ENCODE data around the gene FCHSD1.

Gene FCHSD1

DNA sequence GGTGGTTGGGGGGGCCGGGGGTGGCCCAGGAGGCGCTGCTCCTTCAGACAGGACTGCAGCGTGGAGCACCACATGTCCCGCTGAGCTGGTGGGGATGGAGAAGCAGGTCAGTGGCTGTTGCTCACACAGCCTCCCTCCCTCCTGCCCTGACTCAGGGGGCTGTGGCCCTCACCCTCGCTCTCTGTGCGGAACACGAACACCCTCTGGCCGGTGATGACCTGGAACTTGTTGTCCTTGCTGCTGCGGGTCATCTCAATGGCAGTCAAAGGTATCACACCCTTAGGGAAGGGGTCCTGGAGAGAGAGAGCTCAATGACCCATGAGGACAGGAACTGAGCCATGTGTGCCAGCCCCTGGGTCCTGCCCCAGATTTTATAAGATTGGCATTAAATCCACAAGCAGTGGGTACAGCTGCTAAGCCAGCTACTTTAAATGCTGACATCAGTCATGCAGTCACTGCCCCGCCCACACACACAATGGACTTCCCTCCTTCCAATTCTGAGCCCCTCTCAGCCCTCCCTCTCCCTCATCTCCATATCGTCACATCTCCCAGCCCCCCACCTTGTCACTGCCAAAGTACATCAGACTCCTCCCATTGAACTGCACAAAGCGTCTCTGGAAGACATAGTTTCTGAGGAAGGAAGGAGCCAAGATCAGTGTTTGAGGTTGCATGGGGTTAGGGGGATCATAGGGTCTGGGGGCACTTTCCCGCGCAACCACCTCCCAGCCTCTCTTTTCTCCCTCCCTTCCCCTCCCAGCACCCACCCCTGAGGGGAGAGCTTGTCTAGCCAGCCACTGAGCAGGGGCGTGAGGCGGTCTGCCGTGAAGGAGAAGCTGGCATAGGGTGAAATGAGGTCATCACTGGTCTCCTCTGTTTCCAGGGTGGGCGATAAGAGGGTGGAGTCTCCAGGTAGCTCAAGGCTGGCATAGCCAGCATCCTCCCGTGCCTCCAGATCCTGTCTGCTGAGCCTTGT is 21.9 kb upstream of the FCHSD1 start:
- DNase-seq (ENCODE audit: low read depth), result no peak

GRCh38 chr5:141672071-141672840 is 21.0 kb upstream of the FCHSD1 start:
- no peak for DNase-seq (ENCODE audit: low read depth)

DNA sequence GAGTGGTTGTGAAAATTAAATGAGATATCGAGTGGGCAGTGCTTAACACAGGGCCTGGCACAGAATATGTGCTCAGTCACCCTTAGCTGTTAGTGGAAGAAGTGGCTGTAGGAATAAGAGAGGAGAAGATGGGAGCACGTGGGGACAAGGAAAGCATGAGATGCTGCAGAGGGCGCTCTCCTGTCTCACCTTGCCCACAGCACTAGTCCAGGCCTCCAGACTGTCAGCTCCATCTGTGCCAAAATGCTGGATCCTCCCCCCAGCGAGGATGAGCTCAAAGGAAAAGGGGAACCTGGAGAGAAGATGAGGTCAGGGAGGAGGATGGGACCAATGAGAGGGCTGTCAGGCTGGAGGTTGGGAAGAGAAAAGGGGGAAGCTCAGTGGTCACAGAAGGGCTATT is 18.3 kb upstream of the FCHSD1 start:
- DNase-seq (ENCODE audit: low read depth), result no peak

GRCh38 chr5:141668601-141669265 is 17.5 kb upstream of the FCHSD1 start:
- DNase-seq (ENCODE audit: low read depth), result no peak

DNA sequence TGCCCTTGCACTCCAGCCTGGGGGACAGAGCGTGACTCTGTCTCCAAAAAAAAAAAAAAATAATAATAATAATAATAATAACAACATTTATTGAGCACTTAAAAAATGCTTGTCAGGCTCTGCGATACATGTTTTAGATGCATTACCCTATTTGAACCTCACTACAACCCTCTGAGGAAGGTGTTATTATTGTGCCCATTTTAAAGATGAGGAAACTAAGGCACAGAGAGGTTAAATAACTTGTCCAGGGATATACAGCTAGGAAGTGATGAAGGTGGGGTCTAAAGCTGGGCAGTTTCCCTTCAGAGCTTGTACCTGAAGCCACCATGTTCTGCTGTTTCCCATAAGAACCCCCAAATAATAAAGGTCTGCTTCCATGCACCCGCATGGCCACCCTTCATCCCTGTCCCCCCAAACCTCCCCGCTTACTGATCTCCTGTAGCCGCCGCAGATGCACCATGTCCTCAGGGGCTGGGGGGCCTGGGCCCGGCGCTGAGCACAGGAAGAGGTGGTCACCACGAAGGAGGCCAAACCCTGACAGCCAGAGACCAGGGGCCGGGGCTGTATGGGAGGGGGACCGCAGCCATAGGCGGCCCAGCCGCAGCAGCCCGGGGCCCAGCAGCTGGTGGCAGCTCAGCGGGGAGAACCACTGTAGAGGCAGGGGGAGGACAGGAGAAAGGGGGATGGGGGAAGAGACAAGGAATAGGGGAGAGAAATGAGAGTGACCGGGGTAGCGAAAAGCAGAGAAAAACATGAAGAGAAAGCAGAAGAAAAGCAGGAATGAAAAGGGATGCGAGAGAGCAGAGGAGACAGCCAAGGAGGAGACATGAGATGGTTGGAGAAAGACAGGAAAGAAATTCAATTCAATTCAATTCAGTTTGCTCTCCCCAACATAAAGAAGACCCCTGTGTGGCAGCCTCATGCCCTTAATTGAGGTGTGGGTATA is 15.1 kb upstream of the FCHSD1 start:
- DNase-seq (ENCODE audit: low read depth), result no peak

GRCh38 chr5:141664733-141665461 is 13.7 kb upstream of the FCHSD1 start:
- no peak for DNase-seq (ENCODE audit: low read depth)

- DNase-seq (ENCODE audit: low read depth), result no peak
Observed at GRCh38 chr5:141663506-141663905, 12.3 kb upstream of the FCHSD1 start.

DNA sequence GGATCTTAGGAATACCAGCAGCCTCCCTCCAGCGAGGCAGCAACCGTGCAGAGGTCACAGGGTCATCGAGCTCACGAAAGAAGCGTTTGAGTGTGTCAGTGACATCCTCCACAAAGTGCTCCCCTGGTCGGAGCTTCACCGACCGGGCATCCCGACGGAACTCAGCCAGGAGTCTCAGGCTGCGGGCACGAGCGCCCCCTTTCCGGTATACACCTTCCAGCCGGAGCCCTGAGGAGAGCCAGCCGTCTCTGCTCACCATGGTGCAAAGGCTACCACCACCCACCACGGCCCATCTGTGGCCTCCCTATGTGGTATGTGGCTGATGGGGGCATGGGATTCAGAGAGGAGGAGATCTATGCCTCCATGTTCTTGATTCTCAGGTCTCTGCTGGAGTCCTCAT is 10.8 kb upstream of the FCHSD1 start:
- DNase-seq (ENCODE audit: low read depth), result no peak

DNA sequence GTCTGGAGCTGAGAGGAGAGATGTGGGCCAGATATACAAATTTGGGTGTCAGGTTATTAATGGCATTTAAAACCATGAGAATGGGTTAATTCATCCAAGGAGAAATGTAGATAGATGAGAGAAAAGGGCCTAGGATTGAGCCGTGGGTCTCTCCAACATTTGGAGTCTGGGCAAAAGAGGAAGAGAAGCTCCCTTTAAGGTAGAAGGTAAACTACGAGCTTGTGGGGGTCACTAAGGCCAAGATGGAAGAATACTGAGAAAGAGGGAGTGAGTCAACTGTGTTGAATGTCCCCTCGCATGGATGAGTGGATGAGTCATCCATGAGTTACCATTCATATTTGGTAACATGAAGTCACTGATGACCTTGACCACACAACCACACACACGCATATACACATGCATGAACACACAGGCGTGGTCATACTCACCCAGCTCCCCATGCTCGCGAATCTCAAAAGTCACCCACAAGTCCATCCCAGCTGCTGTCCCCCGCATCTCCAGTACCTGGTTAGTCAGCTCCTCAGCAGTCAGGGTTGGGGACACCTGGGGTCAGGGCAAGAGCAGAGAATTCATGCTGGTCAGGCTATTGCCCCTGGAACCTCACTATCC is 6.8 kb upstream of the FCHSD1 start:
- peak; percentile 55 for DNase-seq (ENCODE audit: low read depth)

DNA sequence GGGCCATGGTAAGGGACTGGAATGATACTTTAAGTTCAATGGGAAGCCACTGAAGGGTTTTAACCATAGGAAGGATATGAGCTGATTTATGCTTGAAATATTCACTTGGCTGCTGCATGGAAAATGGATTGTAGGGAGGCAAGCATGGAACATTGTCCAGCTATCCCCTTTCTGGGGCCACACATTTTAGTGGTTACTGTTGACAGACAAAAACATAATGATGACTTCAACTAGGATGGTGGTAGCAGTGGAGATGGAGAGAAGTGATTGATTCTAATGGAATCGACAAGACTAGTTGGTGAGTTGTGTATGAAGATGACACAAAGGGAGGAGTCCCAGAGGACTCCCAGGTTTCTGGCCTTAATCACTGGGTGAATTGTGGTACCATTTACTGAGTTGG is 6.2 kb upstream of the FCHSD1 start:
- DNase-seq (ENCODE audit: low read depth), result no peak

GRCh38 chr5:141656396-141656795 is 5.2 kb upstream of the FCHSD1 start:
- DNase-seq (ENCODE audit: low read depth), result no peak

GRCh38 chr5:141655020-141655419 is 3.8 kb upstream of the FCHSD1 start:
- no peak for DNase-seq (ENCODE audit: low read depth)

DNA sequence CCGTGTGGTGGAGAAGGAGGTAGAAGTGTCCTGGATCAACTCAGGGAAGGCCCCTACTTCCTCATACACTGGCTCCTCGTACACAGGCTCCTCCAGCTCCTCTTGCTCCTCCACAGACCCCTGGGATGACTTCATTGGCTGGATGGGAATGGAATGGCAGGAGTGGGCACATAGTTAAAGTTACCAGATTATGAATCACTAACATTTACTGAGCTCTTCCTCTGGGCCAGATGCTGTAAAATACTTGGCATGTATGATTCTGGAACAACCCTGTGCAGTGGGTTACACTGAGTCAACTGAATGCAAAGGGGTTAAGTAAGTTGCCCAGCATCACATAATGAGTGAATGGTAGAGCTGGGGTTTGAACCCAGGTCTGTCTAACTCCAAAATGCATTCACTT is 3.1 kb upstream of the FCHSD1 start:
- DNase-seq (ENCODE audit: low read depth), result no peak

- DNase-seq (ENCODE audit: low read depth), result no peak
Observed at GRCh38 chr5:141651728-141652105, 499 bp upstream of the FCHSD1 start.

- no peak for DNase-seq (ENCODE audit: low read depth)
Observed at GRCh38 chr5:141649972-141650371, 1.2 kb downstream of the FCHSD1 start.

GRCh38 chr5:141649056-141649688 is 2.0 kb downstream of the FCHSD1 start:
- DNase-seq (ENCODE audit: low read depth), result no peak

DNA sequence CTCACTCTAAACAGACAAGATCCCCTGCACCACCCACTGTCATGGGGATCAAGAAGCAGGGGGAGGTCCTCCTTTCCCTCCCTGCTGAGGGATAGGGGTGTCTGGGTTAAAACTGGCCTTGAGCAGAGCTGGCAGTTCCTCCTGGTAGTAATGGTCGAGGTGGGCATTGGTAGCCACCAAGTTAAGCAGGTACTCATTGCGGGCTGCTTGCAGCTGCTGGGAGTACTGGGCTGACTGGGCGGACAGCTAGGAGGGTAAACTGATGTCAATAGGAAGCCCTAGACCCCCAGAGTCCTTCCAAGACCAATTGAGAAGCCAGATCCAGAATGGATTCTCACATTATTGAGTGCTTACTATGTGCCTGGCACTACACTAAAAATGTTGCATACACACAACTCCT is 3.4 kb downstream of the FCHSD1 start:
- DNase-seq (ENCODE audit: low read depth), result no peak

GRCh38 chr5:141647242-141647641 is 4.0 kb downstream of the FCHSD1 start:
- DNase-seq (ENCODE audit: low read depth), result no peak

DNA sequence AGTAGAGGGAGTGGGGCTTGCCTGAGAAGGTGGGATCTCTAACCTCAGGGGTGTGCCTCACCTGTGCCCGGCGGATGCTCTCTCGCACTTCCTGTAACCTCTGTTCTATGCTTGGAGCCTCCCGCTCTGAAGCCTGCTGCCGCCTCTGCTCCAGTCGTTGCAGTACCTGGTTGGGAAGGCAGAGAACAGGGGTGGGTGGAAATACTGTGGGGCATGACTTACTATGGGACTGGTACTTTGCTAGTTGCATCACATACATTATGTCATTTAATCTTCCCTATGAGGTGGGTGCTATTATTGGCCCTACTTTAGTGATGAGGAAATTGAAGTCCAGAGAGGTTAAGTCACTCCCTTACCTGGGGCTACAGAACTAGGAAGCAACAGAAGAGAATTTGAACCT is 5.2 kb downstream of the FCHSD1 start:
- no peak for DNase-seq (ENCODE audit: low read depth)

Data from HS-27A (cell line).